ENCODE measurements around the gene PSMB5. TPM values are rescaled to one million over a fixed set of nuclear protein-coding genes. Genes with fewer than 3 reads are reported as not detected.

PSMB5 gene
- total and polyA plus RNA-seq, 2 of the 13 experiments (the other 11 are each of a cell fraction or from before 2014, with no cell fraction given): 705 to 871 TPM

- TF ChIP-seq ZNF614 (CRISPR knock-in tag; IDR thresholded peaks at IDR 0.05; ENCODE audit: borderline replicate concordance): 0 out of 2 replicates have a peak, but pooled peaks have one; percentile 14
Observed at GRCh38 chr14:22980672-22981089, 54.0 kb downstream of the PSMB5 start (continued).

GRCh38 chr14:22979748-22980392 is 54.8 kb downstream of the PSMB5 start:
- H3K4me2 ChIP-seq (ENCODE audit: low read depth, low read length): peak overlapping the region; percentile 98
- FAIRE-seq (no peak), DNase-seq (ENCODE audit: low spot score) (peak; percentile 49), ATAC-seq (no peak)
- peak overlapping the region; percentile 93 for H3K9ac ChIP-seq (ENCODE audit: insufficient read depth, low read depth, low read length)
- peak overlapping the region; percentile 86 to 98 (median 89) for H3K4me3 ChIP-seq (replicated peaks in 1 of 3; ENCODE audit: insufficient read depth in 1 of 3, low read depth in 2 of 3, low read length in 3 of 3)
- BruUV-seq (replicated peaks): TSS peak; percentile 34
- H3K36me3 ChIP-seq (replicated peaks in 1 of 2; ENCODE audit: control insufficient read depth in 1 of 2, insufficient read depth in 2 of 2, low read length in 2 of 2): peaks cover 9 to 26% of the 10 kb centered on the region in 2 experiments
- ChIA-PET POLR2A (interaction anchor here (0.7 to 25.8 kb wide), 11 partner anchors 14 to 419 kb away, joined by 3 to 1670 read pairs (median 38); partner anchors contain the start of genes ACIN1, C14orf119, CDH24 and HAUS4), CTCF (ENCODE audit: low intra/inter-chr PET ratio, low total read pairs) (no interaction called here)
- H3K79me2 ChIP-seq (ENCODE audit: insufficient read depth, low read length): peaks cover 72% of the 10 kb centered on the region
- H3K27ac ChIP-seq (ENCODE audit: extremely low read length, insufficient read depth, low read length): peak overlapping the region; percentile 97
- no peaks in the 10 kb centered on the region for H3K9me3 ChIP-seq (ENCODE audit: low read length)
- H2AFZ ChIP-seq (ENCODE audit: low read length): no peak overlapping the region
- peaks cover 75% of the 10 kb centered on the region for H3K4me1 ChIP-seq (ENCODE audit: insufficient read depth, low read length)
- WGBS (ENCODE audit: low lambda C conversion rate): 6% methylated on average over 8 of the region's 8 CpGs
- intact Hi-C loops (cut with micrococcal nuclease; ENCODE audit: unreplicated experiment): loop anchor here (5.0 to 10.0 kb wide), 2 partner anchors 108 to 325 kb away; partner anchors contain the start of genes BCL2L2, LRP10 and PPP1R3E
- no peaks in the 10 kb centered on the region for H4K20me1 ChIP-seq (ENCODE audit: insufficient read depth, low read length)
- no peaks in the 10 kb centered on the region; a peak in 1 of 5 replicates for H3K27me3 ChIP-seq (ENCODE audit: control insufficient read depth in 1 of 2, insufficient read depth in 2 of 2, low read length in 2 of 2)
- in situ Hi-C loops (cut with HindIII; ENCODE audit: extremely low pct_ligation_motif_present, low pct_unique_long_range_greater_than_20kb): no loop called here
- TF ChIP-seq ZNF280B (CRISPR knock-in tag; IDR thresholded peaks at IDR 0.05; ENCODE audit: borderline replicate concordance): no peak
- no peak for TF ChIP-seq ZNF326 (CRISPR knock-in tag; IDR thresholded peaks at IDR 0.05; ENCODE audit: borderline replicate concordance)
- TF ChIP-seq ZSCAN22 (CRISPR knock-in tag; IDR thresholded peaks at IDR 0.05): no peak
- TF ChIP-seq SP2 (CRISPR knock-in tag; IDR thresholded peaks at IDR 0.05): no peak
- no peak for TF ChIP-seq ZNF777 (CRISPR knock-in tag; IDR thresholded peaks at IDR 0.05)
- TF ChIP-seq SP4 (CRISPR knock-in tag; IDR thresholded peaks at IDR 0.05): no peak
- TF ChIP-seq GMEB1 (CRISPR knock-in tag; IDR thresholded peaks at IDR 0.05; ENCODE audit: borderline replicate concordance): no peak
- no peak for TF ChIP-seq RELA (CRISPR knock-in tag; IDR thresholded peaks at IDR 0.05)
- TF ChIP-seq NCOA1 (CRISPR knock-in tag; IDR thresholded peaks at IDR 0.05): no peak
- TF ChIP-seq ZSCAN31 (CRISPR knock-in tag; IDR thresholded peaks at IDR 0.05; ENCODE audit: low read depth): no peak
- TF ChIP-seq RARA (CRISPR knock-in tag; IDR thresholded peaks at IDR 0.05): no peak
- no peak for TF ChIP-seq NKX3-1 (CRISPR knock-in tag; IDR thresholded peaks at IDR 0.05)
- TF ChIP-seq FOSL1 (CRISPR knock-in tag; IDR thresholded peaks at IDR 0.05; ENCODE audit: borderline replicate concordance): no peak
- no peak for TF ChIP-seq SATB2 (CRISPR knock-in tag; IDR thresholded peaks at IDR 0.05)
- TF ChIP-seq ZNF180 (CRISPR knock-in tag; IDR thresholded peaks at IDR 0.05; ENCODE audit: borderline replicate concordance, low read depth): no peak
